Measurements from ENCODE around the gene NLK.

DNA sequence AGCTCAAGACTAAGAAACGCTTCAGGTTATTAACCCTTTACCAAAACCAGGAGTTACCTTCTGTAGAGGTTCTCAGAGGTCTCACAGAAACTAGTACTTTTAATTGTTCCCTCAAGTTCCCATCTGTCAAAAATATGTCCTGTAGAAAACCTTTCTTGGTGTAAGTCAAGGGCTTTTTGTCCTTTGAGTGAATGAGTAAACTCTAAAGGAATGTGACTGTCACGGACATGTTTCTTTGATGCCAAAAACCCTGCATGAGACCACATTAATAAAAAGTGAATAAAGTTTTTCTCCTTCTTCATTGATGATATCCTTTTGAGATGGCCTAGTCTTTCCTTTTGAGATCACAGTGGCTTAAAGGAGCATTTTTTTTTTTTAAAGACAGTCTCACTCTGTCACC is 102.9 kb downstream of the NLK start:
- TF ChIP-seq, protein P1, sequence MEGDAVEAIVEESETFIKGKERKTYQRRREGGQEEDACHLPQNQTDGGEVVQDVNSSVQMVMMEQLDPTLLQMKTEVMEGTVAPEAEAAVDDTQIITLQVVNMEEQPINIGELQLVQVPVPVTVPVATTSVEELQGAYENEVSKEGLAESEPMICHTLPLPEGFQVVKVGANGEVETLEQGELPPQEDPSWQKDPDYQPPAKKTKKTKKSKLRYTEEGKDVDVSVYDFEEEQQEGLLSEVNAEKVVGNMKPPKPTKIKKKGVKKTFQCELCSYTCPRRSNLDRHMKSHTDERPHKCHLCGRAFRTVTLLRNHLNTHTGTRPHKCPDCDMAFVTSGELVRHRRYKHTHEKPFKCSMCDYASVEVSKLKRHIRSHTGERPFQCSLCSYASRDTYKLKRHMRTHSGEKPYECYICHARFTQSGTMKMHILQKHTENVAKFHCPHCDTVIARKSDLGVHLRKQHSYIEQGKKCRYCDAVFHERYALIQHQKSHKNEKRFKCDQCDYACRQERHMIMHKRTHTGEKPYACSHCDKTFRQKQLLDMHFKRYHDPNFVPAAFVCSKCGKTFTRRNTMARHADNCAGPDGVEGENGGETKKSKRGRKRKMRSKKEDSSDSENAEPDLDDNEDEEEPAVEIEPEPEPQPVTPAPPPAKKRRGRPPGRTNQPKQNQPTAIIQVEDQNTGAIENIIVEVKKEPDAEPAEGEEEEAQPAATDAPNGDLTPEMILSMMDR (IDR thresholded peaks at IDR 0.05) = no peak
- no peak for TF ChIP-seq EP300 (IDR thresholded peaks at IDR 0.05)

Data from tibial nerve (tissue), 4 donors.